Fibroblast of villous mesenchyme (primary cell): Measurements from ENCODE around the gene CMIP. TPM values are rescaled to one million over a fixed set of nuclear protein-coding genes. Genes with fewer than 3 reads are reported as not detected.
A peak's percentile ranks its signal among the peaks of the same experiment; 100 is the strongest.

Experiments
- DNase-seq: peaks from one replicate; pipeline ENCODE4 v3.0.0-alpha.2; 2010; ENCODE audit warnings: low read depth
- H3K4me3 ChIP-seq: 2 replicates; pipeline ENCODE4 v1.5.1; 2011; ENCODE audit warnings: low read depth, mild to moderate bottlenecking, low read length
- CTCF ChIP-seq: IDR thresholded peaks from 2 replicates; pipeline ENCODE4 v1.5.1; 2012; ENCODE audit warnings: low read depth, mild to moderate bottlenecking, low read length; ENCODE audit not compliant: insufficient read depth
- total RNA-seq: library from RNA; depleted of rRNA; stranded (reverse); fragments of >200 nt; gene quantifications from 2 replicates; pipeline ENCODE4 v1.2.3, GENCODE V29; 2012

Gene CMIP
- total RNA-seq, 1 donor: 7.8 TPM

DNA sequence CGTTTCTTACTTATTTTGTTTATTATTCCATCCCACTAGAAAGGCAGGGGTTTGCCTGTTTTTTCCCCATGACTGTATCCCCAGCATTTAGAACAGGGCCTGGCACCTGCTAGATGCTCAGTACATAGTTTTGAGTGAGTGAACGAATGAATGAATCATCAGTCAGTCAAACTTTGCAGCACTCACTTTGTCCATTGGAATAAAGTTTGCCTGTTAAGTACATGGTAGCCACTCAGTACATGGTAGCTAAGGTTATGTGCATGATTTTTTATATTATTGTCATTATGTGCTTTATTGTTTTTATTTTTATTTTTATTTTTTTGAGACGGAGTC lies 88.5 kb downstream of the CMIP start:
- TF ChIP-seq CTCF: no peak
- H3K4me3 ChIP-seq: no peak overlapping the region
- no peak for DNase-seq

- H3K4me3 ChIP-seq: no peak overlapping the region
- no peak for DNase-seq
- no peak for TF ChIP-seq CTCF
Observed at GRCh38 chr16:81535679-81536360, 91.2 kb downstream of the CMIP start.

DNA sequence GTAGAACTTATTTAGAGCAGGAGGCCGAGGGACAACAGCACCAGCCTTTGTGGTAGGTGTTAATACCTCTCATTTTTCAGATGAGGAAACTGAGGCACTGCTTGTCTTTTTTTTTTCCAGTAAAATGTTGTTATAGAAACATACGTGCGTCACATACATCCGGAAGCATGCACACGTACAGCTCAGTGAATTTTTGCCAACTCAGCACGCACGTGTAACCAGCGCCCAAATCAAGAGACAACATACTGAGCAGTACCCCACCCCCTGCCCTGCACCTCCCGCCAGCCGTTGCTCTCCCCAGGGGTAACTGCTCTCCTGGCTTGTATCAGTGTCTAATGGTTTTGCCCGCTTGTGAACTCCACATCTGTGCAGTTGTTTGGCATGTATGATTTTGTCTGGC lies 92.0 kb downstream of the CMIP start:
- no peak for DNase-seq
- TF ChIP-seq CTCF: no peak

DNA sequence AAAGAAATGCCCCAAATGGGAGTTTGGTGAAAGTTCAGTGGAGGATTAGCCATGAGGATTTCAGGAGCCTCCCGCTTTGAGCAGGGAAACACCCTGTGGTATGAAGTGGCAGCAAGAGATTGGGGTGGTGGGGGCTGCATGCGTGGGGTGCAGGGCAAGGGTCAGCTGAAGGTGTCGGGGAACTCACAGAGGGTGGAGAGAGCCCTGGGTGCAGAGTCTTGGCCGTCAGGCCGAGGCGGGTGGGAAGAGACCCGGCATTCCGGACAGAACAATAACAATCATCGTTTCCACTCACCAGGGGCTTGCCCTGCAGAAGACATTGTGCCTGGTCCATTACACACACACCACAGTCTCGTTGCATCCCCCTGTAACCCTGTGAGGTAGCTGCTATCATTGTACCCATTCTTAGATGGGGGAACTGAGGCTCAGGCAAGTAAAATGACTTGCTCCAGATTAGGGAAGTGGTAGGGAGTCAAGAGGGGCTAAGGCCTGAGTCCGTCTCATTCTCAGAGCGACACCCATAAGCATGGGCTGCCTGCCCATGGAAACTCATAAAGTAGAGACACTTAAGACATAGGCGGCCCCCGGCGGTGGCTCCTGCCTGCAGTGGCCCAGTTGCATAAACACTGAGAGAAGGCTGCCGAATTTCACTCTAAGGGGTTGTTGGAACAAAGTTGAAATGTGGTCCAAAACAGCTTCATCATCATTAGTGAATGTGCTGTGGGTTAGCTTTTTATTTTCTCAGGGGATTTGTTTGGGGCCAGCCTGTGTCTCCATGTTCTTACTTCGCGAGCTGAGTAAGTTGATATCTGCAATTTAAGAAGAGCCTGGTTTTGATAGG lies 93.3 kb downstream of the CMIP start:
- no peak for TF ChIP-seq CTCF

More for the DNA sequence above, 92.0 kb downstream of the CMIP start:
- H3K4me3 ChIP-seq: no peak overlapping the region

DNA sequence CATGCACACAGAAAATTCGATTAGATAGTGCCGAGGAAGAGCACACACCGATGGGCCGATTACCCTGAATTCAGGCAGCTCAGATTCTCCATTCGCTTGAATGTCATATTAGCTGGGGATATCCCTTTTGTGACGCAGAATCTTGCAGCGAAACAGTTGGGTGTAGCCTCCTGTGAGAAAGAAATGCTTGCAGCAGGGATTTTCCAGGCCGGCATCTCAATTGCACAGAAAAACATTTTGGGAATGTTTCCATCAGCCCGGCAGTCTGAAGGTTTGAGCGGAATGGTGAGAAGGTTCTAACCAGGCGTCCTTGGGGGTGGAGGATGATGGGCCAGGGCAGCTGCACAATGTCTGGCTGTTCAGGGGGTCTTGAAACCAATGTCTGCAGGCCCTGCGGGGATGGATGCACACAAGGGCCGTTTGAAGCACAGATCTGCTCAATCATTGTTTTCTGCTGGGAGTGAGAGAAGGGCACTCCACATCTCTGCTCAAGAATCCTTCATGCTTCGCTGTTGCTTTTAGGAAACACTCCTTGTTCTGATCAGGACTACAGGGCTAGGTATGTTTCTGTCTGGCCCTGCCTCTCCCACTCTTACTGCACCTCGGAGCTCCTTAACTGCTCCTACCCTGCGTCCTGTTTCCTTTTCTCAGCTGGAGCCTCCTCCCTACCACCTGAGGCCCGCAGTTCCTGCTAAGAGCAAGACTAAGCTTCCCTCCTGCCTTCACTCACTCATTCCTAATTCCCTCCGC lies 94.6 kb downstream of the CMIP start:
- DNase-seq: peak; percentile 57
- H3K4me3 ChIP-seq: no peak overlapping the region
- TF ChIP-seq CTCF: no peak

More for the DNA sequence above, 93.3 kb downstream of the CMIP start:
- peak; percentile 28 for DNase-seq
- no peak overlapping the region for H3K4me3 ChIP-seq

DNA sequence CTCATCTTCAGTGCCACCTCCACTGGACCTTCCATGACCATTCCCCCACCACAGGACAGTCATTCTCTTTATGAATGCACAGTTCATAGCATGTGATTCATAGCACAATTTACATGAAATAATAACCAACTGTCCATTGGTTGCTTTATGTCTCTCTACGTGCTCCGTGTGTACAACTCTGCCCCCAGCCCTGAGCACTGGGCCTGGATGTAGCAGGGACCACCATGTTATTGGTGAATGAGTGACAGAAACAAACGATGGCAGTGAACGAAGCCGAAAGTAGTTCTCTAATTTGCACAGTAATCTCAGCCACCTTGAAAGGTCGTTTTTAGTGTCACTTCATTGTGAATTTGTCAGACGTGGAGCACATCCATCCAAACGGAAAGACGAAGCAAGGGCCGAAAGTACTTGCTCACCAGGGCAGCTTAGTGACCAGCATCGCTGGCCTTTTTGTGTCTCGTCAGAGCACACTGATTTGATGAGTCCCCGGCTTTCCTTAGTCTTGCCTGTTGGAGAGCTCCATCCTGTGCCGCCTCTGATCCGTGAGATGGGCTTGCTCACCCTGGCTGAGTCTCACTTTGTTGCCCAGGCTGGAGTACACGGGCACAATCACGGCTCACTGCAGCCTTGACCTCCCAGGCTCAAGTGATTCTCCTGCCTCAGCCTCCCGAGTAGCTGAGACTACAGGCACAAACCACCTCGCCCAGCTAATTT lies 95.3 kb downstream of the CMIP start:
- no peak for DNase-seq
- no peak overlapping the region for H3K4me3 ChIP-seq
- TF ChIP-seq CTCF: no peak
